ENCODE results near the gene OR52M1.

DNA sequence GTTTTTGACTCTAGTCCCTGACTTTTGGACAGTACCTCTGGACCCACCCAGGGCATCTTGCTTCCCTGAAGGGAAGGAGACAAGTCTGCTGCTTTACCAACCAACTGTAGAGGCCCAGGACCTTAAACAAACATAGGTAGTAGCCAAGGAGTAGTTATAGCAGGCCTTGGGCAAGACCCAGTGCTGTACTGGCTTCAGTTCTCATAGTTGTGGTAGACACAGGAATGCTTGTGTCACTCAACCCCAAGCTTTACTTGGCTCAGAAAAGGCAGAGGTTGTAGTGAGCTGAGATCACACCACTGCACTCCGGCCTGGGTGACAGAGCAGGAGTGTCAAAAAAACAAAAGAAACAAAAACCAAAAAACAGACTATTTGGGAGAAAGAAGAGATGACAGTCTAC, 21.3 kb upstream of the OR52M1 start:
- TF ChIP-seq POLR2AphosphoS5 (IDR thresholded peaks at IDR 0.05; ENCODE audit: borderline replicate concordance, low read depth, low read length) (no peak), EZH2 (IDR thresholded peaks at IDR 0.05) (no peak), FOXP2 (optimal IDR thresholded peaks at IDR 0.05; ENCODE audit: control extremely low read depth, extremely low read length, insufficient read depth) (no peak)
